Right kidney (tissue), 9 donors: Measurements from ENCODE around the gene ODAD4.

Experiments used
- DNase-seq: peaks from one replicate; pipeline ENCODE4 v3.0.0-alpha.2; 2016
- long read RNA-seq, 8 donors: transcript quantifications; one replicate each; lab custom pipeline, GENCODE V29; 2026

ODAD4 gene
- long read RNA-seq, donor 1, partial matches to known transcripts = 0 of 1 reads
- long read RNA-seq, donor 1, other reads (novel, unspliced or antisense) = 0 of 1 reads
- long read RNA-seq, donor 2 = 0 reads
- long read RNA-seq, donor 3 = 0 reads
- long read RNA-seq, donor 4, partial matches to known transcripts = 5 of 5 reads
- long read RNA-seq, donor 4, other reads (novel, unspliced or antisense) = 0 of 5 reads
- long read RNA-seq, donor 5, partial matches to known transcripts = 56 of 90 reads
- long read RNA-seq, donor 5, other reads (novel, unspliced or antisense) = 33 of 90 reads
- long read RNA-seq, donor 6, partial matches to known transcripts = 0 of 2 reads
- long read RNA-seq, donor 6, other reads (novel, unspliced or antisense) = 0 of 2 reads
- long read RNA-seq, donor 7 = 0 reads
- long read RNA-seq, donor 8, partial matches to known transcripts = 62 of 82 reads
- long read RNA-seq, donor 8, other reads (novel, unspliced or antisense) = 20 of 82 reads

- peak; percentile 87 for DNase-seq
These were observed at the start of gene ODAD4 for GRCh38 chr17:41930009-41930832. Gene ODAD4 (plus strand): TSS chr17:41930617. CDS start chr17:41930724, 107 bp downstream.

GRCh38 chr17:41882756-41883155, 47.7 kb upstream of the ODAD4 start:
- DNase-seq = no peak

DNA sequence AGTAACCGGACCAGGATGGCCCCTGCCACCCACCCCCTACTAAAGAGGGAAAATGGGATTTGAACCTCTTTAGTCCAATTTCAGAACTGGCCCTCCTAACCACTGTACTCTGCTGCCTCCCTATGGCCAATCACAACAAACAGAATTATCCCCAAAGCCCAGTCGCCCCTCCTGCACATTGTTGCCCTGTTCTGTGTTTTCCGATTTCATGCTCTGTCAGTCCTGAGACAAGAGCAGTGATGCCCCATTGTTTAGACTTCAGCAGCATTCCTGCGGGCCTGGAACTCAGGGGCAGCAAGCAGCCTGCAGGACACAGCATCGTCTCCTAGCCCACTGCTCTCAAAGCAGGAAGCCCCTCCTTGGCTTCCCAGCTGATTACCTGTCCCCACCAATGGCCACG, 44.7 kb upstream of the ODAD4 start:
- DNase-seq = peak; percentile 9

GRCh38 chr17:41888332-41888965, 42.0 kb upstream of the ODAD4 start:
- no peak for DNase-seq

DNA sequence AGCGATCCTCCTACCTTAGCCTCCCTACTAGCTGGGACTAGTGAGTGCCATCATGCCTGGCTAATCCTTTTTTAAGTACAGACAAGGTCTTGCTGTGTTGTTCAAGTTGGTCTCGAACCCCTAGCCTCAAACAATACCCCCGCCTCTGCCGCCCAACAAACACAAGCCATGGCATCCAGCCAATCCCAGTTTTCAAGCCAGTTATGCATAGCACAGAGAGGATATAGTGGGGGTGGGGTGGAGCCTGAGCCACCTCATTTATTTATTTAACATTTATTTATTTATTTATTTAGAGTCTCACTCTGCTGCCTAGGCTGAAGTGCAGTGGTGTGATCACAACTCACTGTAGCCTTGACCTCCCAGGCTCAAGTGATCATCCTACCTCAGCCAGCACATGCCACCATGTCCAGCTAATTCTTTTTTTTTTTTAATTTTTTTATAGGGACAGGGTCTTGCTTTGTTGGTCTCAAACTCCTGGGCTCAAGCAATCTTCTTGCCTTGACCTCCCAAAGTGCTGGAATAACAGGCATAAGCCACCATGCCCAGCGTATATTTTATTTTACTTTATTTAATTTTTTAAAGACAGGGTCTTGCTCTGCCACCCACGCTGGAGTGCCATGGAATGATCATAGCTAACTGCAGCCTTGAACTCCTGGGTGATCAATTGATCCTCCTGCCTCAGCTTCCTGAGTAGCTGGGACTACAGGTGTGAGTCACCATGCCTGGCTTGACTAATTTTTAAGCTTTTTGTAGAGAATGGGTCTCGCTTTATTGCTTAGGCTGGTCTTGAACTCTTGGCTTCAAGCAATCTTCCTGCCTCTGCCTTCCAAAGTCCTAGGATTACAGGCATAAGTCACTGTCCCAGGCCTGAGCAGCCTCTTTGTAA, 39.0 kb upstream of the ODAD4 start:
- no peak for DNase-seq

DNA sequence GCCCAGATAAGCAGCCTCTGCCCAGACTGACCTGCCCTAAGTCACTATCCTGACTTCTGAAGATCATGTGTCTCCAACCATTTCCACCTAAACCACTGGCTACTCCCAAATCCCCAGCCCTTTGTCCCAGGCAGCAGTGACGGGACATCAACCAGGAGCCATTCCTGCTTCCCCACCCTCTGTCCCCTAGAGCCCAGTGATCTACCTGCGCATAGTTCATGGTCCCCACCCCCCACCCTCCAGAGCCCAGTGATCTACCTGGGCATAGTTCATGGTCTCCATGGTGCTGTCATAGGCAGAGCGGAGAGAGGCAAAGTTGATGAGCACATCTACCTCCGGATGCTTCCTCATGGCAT, 38.4 kb upstream of the ODAD4 start:
- DNase-seq = no peak

DNA sequence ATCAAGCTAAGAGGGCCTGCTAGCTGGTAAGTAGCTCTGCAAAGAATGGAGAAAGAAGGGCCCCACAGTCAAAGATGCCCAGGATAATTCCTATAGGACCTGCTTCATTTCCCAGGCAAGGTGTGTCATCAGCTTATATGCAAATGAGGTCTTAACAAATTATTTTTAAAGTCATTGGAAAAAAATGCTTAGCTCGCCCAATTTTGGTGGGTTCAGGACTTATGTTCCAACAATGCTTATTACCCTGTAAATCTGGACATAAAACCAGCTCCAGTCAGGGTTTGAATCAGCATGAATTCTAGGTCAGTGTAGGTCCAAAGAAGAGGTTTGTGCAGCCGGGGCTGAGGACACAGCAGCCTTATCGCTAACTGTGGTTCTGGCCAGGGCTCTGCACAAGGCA, 37.0 kb upstream of the ODAD4 start:
- no peak for DNase-seq

- DNase-seq = no peak
These were observed 35.6 kb upstream of the ODAD4 start for GRCh38 chr17:41894791-41895331.

- no peak for DNase-seq
These were observed 34.8 kb upstream of the ODAD4 start for GRCh38 chr17:41895617-41896016.

DNA sequence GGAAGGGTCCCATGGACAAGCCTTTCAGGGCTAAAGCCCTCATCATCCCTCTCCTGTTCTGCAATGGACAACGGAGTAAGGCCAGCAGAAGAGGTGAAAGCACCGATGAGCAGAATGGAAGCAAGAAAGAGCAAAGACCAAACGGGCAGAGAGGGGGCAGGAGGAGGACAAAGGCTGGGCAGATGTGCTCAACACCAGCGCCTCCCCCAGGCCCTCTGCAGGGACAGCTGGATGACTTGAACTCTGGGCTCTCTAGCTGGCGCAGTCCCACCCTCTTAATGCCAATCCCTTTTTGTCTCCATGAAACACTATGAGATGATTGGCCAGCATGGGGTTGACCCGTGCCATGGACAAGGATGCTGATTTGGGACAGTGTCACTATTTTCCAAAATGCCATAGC, 33.7 kb upstream of the ODAD4 start:
- no peak for DNase-seq

DNA sequence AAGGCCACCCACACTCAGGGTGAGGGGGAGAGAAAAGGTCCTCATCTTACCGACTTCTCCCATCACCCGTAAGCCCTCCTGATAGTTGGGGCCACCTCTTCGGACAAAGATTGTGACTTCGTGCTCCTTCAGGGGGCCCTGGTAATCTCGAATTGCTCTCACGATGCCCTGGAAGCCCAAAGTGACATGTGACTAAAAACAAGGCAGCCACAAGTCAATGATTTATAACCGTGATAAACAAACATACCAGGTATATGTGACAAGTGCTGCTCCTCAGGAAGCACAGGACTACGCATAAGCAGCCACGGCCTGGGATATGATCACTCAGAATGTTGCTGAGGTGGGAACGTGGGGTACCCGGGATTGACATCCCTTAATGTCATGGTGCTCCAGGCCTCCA, 28.8 kb upstream of the ODAD4 start:
- no peak for DNase-seq

DNA sequence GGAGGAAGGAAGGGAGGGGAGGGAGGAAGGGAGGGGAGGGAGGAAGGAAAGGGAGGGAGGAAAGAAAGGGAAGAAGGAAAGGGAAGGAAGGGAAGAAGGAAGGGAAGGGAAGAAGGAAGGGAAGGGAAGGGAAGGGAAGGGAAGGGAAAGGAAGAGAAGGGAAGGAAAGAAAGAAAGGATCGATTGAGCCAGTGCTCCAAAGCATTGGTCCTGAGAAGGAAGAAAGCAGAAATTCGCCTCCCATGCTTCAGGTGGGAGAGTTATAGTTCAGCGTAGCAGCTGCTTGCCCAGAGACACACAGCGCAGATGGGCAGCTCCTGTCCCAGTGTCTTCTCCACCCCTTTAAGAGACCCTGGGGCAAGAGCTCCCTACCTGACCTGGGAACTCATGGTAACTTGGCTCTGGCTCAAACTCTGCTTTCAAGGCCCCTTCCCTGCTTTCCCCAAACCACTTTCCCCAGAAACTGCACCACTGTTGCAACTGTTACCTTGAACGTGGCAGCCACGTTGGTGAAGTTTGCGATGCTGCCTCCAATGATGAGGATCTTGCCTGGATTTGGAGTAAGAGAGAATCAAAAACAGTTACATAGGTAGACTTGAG, 26.1 kb upstream of the ODAD4 start:
- no peak for DNase-seq

DNA sequence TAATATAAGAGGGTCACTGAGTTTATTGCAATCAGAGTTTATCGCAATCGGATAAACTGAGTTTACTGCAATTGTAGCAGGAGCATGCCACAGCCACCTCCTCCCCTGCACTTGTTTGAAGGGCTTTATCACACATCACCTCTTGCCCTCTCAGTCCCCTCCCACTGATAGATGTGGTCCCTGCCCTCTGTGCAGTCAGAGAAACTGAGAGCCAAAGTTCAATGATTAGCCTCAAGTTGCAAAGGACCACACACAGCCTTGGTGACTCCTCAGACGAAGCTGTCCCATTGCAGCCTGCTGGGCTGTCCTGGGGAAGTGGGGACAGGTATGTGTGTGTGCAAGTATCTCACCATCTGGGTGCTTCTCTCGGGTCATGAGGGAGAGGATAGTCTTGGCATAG, 25.2 kb upstream of the ODAD4 start:
- DNase-seq = no peak

- DNase-seq = no peak
These were observed 23.8 kb upstream of the ODAD4 start for GRCh38 chr17:41906465-41907184.

- DNase-seq = no peak
These were observed 23.2 kb upstream of the ODAD4 start for GRCh38 chr17:41907185-41907556.

GRCh38 chr17:41907633-41908539, 22.5 kb upstream of the ODAD4 start:
- no peak for DNase-seq

DNA sequence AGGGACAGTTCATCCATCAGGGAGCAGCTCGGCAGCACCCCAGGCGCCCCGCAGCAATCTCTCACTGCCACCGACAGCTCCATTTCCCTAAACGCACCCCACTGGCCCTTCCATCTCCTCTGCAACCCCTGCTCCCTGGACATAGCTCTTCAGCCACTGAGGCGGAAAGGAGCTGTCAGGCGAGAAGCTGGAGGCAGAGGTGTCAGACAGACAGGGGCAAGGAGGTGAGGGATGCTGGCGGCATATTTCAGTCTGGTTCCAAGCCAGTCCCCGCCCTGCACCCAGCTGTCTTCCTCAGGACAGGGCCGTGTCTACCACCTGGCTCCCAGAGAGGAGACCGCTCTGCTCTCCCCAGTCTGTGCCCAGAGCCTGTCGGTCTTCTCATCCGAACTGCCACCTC, 21.3 kb upstream of the ODAD4 start:
- DNase-seq = no peak

- no peak for DNase-seq
These were observed 19.6 kb upstream of the ODAD4 start for GRCh38 chr17:41910701-41911391.

GRCh38 chr17:41912925-41913324, 17.5 kb upstream of the ODAD4 start:
- DNase-seq = no peak
